Measurements from ENCODE around the gene WDR55.
A peak's percentile ranks its signal among the peaks of the same experiment; 100 is the strongest.
"Not testable (repeated sequence)": the region's sequence is repeated elsewhere in the genome, so short reads cannot be mapped to it uniquely, and the experiment has no call there.

WDR55 gene

DNA sequence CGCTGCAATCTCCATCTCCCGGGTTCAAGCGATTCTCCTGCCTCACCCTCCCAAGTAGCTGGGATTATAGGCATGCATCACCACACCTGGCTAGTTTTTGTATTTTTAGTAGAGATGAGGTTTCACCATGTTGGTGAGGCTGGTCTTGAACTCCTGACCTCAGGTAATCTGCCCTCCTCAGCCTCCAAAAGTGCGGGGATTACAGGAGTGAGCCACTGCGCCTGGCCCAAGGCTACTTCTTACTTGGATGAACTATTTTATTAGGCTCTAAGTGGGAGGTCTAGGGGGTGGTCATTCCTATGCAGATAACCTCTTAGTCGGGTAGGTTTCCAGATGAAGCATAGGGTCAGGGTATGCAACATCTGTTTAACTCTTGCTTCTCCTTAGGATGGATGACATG, 4.3 kb upstream of the WDR55 start:
- DNase-seq = not testable (repeated sequence)

DNA sequence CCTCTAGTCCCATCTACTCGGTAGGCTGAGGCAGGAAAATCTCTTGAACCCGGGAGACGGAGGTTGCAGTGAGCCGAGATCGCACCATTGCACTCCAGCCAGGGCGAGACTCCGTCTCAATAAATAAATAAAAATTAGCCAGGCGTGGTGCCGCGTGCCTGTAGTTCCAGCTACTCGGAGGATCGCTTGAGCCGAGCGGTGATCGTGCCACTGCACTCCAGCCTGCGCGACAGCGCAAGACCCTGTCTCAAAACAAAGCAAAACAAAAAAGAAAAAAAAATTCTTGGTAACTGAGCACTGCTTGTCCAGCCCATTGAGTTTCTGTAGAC, 710 bp upstream of the WDR55 start:
- no peak for DNase-seq

DNA sequence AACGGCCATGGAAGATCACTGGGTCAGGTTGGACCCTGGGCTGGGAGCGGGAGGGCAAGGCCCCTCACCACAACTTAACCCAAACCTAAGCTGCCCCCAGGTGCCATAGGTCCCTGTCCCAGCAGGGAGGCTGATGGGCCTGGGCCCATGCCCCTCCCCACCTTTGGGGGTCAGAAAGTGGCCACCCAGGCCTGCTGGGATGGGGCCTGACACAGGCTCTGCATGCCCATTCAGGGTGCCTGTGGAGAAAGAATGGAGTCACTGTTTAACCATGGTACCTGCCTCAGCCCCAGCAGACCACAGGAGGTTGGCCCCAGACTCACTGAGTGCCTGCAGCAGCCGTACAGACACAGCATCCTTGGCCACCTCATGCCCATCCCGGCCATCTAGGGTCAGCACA, 6.3 kb downstream of the WDR55 start:
- DNase-seq = not testable (repeated sequence)

DNA sequence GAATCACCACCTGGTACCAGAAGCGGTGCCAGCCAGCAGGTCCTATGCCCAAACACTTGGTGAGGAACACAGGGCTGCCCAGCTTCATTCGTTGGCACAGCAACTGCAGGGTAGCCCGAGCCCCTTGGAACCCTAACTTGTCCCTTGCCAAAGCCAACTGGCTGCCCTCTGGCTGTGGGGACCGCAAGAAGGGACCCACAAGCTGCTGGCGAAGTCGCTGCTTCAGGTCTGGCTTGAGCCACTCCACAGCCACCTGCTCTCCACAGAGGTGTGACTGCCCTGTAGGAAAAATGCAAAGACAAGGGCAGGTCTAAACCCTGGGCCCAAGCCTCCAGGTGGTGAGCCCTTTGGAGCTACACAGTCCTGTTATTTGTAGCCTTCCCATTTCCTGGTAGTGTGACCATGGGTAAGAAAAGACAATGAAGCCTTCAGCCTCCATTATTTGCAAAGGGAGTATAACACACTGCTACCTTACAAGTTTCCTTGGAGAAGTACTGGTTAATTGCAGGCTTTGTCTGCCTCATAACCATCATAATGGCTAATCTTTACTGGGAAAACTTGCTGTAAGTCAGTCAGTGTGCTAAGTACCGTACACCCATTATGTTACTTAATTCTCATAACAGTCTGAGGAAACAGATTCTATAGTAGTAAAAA, 6.9 kb downstream of the WDR55 start:
- DNase-seq = no peak

DNA sequence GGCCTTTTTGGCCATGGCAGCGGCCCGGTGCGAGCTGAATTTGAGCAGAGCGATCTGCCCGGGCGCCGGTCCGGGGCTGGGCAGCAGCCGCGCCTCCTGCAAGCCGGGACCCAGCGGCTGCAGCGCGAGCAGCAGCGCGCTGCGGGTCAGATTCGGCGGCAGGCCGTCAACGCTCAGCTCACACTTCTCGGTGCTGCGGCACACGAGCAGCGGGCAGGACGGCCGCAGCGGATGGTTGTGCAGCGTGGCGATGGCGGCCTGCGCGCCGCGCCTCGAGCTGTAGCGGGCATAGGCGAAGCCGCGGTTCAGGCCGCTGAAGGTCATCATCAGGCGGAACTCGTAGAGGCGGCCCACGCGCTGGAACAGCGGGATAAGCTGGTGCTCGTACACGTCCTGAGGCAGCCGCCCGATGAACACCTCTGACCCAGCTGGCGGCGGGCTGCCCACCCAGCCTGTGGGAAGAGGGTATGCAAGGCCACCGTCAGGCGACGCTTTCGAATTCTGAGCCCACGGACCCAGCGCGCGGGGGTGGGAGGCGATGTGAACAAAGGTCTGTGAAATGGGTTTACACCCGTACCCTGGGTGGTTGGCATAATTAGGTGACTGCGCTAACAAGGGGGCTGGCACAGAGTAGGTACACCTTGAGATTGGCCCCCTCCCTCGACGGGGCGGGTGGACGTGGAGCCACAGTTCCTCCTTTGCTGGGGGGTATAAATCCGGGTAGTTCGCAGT, 7.9 kb downstream of the WDR55 start:
- peak in 1 of 2 donors; percentile 16 for DNase-seq

DNA sequence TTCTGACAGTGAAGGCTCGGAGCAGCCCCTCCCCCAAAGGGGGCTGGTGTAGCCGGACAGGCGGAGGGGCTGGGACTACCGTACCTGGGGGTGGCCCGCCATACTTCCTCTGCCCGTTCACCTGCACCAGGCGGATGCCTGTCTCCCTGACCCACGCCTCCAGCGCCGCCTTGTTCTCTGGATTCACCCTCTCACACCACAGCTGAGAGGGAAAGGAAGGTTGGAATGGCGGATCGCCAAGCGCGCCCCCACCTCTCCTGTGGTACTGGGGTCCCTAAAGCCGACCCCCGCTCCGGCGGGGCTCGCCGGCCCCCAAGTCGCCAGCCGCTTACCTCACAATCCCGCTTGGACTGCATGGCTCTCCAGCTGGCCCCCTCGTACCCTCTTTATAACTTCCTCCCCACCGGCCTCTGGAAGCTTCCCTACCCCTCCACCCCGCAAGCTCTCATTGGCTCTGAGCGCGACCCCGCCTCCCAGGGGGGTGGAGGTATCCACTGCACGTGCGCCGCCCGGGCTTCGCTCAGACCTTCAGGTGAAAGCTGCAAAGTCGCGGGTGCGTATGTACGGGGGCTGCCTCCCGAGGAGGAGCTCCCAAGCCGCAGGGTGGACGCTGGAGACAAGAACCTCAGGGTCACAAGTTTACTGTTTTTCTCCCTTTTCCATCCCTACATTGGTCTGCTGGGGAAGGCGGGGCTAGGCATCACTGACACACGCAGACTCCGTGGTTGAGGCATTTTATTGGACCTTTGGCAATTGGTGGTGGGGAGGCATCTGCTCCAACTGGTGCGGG, 8.7 kb downstream of the WDR55 start, which contains the start of gene DND1:
Gene DND1, minus strand, starts transcription at position 390 of the 790 bp plus-strand sequence. Its CDS starts 34 bp downstream, at position 356.
- DNase-seq = no peak

DNA sequence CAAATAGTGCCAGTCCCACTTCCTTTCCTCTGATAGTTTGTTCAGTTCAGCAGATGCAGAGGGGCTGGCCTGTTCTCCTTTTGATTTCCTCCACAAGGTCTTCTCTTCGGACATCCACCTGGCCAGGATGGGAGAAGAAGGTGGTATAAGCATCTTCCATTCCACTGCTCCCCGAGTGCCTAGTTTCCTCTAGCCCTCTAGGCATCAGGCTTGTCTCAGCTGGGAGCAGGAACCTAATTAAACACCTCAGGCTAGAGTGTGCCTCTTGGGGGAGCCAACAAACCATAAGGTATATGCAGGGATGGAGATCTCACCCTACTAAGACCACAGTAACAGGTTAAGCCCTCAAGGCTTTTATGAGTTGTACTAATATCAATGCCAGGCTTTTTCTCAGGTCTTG, 9.5 kb downstream of the WDR55 start:
- DNase-seq = no peak

DNA sequence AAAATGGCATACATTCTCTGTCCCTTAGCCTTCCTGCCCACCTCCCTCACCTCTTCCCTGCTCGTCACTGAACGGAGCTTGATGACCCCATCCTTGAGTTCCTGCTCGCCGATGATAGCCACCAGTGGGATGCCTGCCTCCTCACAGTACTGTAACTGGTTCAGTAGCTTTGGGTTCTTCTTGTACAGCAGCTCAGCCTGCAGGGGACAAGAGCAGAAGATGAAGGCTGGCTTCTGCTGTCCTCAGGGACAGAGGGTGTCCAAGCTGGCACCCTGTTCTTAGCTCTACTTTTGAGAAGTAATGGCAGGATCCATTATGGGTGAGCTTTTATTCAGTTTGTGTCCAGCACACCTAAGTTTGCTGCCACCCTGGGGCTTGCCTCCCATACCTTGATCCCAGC, 9.9 kb downstream of the WDR55 start:
- DNase-seq = no peak

DNA sequence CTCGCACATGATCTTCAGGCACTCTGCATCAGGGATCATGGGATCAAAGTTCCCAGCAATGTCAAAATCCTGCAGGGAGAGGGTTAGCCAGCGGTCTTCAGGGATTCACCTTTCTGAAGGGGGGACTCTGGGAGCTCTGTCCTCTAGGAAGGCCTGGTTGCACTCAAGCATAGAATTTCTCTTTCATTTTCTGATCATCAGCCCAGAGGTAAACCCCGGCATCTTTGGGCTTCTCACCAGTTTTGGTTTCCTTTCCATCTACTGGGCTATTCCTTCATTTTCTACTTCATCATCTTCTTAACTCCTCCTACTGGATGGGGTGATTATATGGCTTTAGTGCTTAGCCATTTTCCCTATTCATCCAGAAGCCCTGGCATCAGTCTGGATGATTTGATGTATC, 13.2 kb downstream of the WDR55 start:
- DNase-seq = no peak

DNA sequence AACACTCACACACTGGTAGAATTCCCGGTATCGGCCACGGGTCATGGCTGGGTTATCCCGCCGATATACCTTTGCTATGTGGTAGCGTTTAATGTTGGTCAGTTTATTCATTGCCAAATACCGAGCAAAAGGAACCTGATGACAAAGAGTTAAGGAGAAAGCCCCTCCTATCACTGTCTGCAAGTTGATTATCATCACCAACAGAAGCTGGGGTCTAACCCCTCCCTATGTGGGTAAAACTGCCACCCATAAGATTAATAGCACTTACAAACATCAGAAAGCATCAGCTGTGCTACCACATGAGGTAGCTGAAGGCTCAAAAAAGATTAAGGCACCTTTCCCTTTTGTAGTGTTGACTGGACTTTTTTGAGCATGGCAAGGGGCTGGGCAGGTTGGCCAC, 14.3 kb downstream of the WDR55 start:
- DNase-seq = no peak

DNA sequence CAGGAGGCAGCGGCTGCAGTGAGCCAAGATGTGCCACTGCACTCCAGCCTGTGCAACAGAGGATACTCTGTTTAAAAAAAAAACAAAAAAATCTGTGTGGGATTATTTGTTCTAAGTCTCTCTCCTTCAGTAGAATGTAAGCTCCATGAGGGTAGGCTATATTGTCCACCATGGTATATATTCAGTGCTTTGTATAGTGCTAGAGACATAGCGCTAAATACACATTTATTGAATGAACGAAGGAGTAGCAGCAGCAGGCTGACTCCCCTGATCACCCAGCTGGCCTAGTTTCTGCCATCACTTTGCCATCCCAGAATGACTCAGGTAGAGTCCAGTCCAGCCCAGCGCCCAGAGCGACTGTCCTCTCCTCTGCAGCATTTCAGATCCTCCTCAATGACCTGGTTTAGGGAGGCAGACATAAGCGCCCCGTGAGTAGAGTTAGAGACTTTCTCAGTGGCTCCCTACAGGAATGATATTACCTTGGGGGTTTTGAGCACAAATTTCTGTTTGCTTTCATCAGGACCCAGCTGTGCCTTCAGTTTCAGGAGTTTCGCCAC, 25.8 kb downstream of the WDR55 start:
- no peak for DNase-seq

DNA sequence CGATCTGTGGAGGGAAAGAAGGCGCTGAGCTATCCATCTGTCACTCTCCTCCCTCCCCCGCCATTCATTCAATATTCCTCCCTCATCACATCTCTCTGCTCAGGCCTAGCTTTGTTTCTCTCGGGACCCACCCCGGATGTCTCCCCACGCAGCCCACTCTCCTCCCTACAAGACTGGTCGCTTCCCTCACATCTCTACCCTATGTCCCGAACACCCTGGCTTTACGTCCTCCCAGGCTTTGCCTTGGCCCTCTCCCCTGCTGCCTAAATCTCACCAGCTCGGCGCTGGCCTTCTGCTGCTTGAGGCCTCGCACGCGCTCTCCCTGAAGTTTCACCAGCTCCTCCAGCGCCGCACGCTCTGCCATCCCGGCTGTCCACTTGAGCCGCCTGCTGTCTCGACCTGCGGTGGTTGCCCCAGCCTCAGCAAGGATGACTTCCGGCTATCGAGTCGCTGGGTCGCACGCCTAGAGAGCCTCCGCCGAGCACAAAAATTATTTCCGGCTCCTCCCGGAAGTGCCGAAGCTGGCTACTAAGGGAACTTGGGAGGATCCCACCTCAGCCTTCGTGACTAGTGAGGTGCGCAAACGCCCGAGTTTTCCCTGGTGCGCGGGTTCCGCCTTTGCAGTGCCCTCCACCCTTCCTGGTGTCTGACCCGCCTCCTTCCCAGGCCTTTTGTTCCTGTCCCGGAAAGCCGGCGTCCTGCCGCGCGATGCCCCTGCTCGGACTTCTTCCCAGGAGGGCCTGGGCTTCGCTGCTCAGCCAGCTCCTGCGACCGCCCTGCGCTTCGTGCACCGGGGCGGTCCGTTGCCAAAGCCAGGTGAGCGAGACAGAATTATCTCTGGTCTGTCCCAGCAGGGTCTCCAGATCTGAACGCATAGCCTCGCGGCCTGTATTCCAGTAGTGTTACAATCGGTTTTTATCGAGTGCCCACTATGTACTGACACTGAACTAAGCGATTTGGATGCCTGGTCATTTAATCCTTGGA, 26.5 kb downstream of the WDR55 start, which contains the start of the genes HARS1 and HARS2:
Gene HARS1, minus strand, starts transcription at position 430 of the 984 bp plus-strand sequence. Its CDS starts 66 bp downstream, at position 364.
Gene HARS2, plus strand, starts transcription at position 515 of the 984 bp plus-strand sequence. Its CDS starts 194 bp downstream, at position 709.
- peak; percentile 86 to 87 for DNase-seq

DNA sequence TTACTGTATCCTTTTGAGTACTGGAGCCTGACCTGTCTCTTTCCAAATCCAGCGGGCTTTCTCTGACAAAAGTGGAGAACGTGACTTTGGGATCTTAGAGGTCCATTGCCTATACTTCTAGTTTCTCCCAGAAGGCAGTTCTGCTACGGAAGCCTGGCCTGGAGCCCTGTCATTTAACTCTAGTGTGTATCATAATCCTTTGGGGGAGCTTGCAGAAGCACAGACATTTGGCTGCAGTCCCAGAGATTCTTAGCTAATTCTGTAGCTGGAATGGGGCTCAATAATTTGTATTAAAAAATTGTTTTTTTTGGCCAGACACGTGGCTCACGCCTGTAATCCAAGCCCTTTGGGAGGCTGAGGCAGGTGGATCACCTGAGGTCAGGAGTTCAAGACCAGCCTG, 29.6 kb downstream of the WDR55 start:
- DNase-seq = no peak

DNA sequence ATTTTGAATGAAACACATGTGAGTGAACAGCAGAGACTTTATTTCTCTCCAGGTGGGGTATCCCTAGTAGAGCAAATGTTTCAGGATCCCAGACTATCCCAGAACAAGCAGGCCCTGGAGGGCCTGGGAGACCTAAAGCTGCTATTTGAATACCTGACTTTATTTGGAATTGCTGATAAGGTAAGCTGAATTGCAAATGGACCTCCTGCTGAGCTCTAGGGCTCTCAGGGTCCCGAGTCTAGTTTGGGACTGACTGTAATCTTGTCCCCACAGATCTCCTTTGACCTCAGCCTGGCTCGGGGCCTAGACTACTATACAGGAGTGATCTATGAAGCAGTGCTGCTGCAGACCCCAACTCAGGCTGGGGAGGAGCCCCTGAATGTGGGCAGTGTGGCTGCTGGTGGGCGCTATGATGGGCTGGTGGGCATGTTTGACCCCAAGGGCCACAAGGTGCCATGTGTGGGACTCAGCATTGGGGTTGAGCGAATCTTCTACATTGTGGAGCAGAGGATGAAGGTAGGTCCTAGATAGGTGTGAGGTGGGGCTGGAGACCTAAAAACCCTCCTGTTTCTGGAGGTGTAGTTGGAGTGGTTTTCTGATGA, 32.3 kb downstream of the WDR55 start:
- no peak for DNase-seq

DNA sequence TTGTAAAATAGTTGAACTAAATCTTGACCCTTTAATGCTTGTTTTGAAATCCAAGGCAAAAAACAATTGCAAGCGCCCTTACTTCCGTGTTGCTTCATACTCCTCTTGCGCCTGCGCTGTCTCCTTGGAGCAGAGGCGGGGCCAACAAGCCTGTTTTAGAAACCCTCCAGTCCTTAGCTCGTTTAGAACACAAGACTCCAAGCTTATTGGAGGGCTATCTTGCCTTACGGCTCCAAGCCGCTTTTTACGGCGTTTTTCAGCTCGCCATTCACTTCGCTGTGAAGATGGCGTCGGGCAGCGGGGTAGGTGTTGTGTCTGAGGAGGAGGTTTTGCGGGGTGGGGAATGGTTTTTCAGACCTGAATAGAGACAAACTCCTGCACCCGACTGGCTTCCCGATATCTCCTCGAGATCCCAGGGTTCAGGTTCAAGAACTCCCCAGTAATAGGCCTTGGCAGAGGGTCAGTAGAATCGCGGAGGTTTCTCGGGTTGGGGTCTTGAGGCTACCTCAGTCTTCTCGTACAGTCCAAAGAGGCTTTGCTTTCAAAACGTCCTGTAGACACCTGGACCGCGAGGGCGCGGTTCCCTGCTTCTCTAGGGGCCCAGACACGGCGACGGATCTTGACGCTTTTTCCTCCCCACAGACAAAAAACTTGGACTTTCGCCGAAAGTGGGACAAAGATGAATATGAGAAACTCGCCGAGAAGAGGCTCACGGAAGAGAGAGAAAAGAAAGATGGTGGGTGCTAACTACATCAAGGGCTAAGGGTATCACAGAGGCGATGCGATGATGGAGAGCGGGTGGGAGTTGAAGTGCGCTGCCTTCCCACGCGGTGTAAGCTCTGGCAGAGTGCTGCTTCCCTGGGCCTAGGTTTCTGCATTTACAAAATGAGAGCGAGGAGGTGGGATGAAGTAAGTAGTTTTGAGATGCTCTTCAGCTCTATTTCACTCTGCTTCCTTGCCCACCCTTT, 35.8 kb downstream of the WDR55 start, which contains the start of gene ZMAT2:
Gene ZMAT2, plus strand, starts transcription at position 271 of the 968 bp plus-strand sequence. Its CDS starts 14 bp downstream, at position 285.
- DNase-seq = peak; percentile 90 to 93

DNA sequence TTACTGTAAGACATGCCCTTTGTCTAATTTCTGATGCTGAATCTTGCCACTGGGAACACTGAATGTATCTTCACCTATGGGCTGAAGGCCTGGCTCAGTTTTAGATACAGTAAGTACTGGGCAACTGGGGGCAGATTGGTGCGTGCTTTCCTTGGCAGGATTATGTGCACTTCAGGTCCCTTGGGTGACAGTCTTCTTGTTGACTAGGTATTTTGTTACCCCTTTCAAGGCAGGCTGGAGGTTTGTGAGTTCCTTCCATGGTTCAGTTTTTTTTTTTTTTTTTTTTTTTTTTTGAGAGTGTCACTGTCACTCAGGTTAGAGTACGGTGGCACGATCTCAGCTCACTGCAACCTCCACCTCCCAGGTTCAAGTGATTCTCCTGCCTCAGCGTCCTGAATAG, 43.1 kb downstream of the WDR55 start:
- DNase-seq = no peak

DNA sequence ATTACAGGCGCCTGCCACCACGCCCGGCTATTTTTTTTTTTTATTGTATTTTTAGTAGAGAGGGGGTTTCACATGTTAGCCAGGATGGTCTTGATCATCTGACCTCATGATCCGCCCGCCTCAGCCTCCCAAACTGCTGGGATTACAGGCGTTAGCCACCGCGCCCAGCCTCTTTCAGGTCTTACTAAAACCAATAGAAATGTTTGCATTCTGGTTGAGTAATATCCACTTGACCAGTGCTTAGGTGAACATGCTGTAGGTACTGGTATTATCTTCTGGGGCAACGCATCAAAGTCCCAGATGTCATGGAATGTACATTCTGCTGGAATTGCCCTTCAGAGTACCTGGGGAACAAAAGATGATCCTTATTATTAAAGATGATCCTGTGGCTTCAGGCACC, 44.1 kb downstream of the WDR55 start:
- not testable (repeated sequence) for DNase-seq

DNA sequence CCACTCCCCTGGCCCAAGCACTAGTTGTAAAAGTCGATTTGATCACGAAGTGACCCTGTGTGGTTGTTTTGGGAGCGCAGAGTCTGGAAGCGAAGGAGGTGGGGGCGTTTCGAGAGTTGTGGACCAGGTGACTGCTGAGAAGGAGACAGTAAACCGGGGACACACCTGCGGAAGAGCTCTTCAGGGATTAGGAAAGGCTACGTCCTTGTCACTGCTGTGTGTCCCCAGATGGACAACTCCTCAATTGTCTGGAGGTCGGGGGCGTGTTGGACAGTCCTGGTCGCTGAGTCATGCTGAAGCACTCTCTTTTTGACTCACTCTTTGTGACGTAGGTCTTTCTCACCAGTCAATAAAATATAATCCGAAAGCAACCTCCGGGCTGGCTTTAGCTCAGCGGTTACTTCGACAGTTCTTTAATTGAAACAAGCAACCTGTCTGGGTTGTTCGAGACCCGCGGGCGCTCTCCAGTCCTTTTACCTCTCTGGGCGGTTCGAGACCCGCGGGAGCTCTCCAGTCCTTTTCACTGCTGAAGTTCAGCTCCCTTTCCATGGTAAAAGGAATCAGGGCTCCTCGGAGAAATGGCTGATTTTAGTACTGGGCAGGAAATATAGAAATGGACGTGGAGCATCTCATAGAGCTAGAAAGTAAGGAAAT, 46.3 kb downstream of the WDR55 start:
- DNase-seq = peak; percentile 83 to 86

DNA sequence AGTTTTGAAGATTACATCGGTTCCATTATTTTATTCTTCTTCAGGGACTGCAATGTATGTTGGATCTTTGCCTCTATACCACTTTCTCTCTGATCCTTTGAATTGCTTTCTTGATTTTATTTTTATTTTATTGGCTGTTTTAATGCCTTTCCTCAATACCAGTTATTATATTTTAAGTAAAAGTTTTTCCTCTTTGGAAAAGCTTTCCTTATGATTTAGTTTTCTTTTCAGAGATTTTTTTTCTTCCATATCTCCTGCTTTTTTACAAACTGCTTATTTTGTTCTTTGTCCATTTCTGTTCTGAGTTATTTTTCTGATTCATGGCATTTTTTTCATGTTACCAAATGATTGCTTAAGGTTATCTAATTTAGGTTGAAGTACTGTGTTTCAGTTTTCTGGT, 47.1 kb downstream of the WDR55 start:
- no peak for DNase-seq

Measured in stimulated activated CD4-positive, alpha-beta T cell treated with anti-CD3 and anti-CD28 coated beads, Interleukin-2, amount 100 ng/mL, for 24 hours (primary cell).